OCI-LY1 (cell line): Measurements from ENCODE around the gene ANKRD52.

Source experiments
- H2AFZ ChIP-seq: fragments of 200-600 bp; sonication (generic), shearing (Covaris generic); 2 replicates; pipeline ENCODE4 v1.6.0; 2014; ENCODE audit warnings: antibody characterized with exemption, mild to moderate bottlenecking, low read length
- H3F3A ChIP-seq: fragments of 200-600 bp; sonication (generic), shearing (Covaris generic); 2 replicates; pipeline ENCODE4 v1.6.0; 2014; ENCODE audit warnings: mild to moderate bottlenecking, antibody characterized with exemption, low read length, moderate library complexity; ENCODE audit not compliant: insufficient read depth
- H3K27ac ChIP-seq: fragments of 200-600 bp; sonication (generic); 2 replicates; pipeline ENCODE4 v1.5.1; 2014; ENCODE audit warnings: low read length, mixed run types, mild to moderate bottlenecking, low read depth; ENCODE audit not compliant: poor library complexity, severe bottlenecking
- H3K27me3 ChIP-seq: fragments of 200-600 bp; sonication (generic); 2 replicates; pipeline ENCODE4 v1.6.0; 2014; ENCODE audit warnings: antibody characterized with exemption, mild to moderate bottlenecking, low read length, moderate library complexity; ENCODE audit not compliant: insufficient read depth
- H3K36me3 ChIP-seq: fragments of 200-600 bp; sonication (generic); 2 replicates; pipeline ENCODE4 v1.6.1; 2014; ENCODE audit warnings: mild to moderate bottlenecking, antibody characterized with exemption, low read length, moderate library complexity, mixed read lengths; ENCODE audit not compliant: insufficient read depth
- H3K4me1 ChIP-seq: fragments of 200-600 bp; sonication (generic); 2 replicates; pipeline ENCODE4 v1.5.1; 2014; ENCODE audit warnings: mild to moderate bottlenecking, low read length, moderate library complexity; ENCODE audit not compliant: insufficient read depth, severe bottlenecking
- H3K4me2 ChIP-seq: fragments of 200-600 bp; sonication (generic), shearing (Covaris generic); 2 replicates; pipeline ENCODE4 v1.6.1; 2014; ENCODE audit warnings: low read length
- H3K4me3 ChIP-seq: fragments of 200-600 bp; sonication (generic); 2 replicates; pipeline ENCODE4 v1.5.1; 2014; ENCODE audit warnings: low read length, low read depth, mild to moderate bottlenecking, mixed read lengths; ENCODE audit not compliant: poor library complexity, severe bottlenecking
- H3K79me2 ChIP-seq: fragments of 200-600 bp; shearing (Covaris generic); 2 replicates; pipeline ENCODE4 v1.6.1; 2016; ENCODE audit warnings: mixed run types, low read length, mixed read lengths; ENCODE audit not compliant: insufficient read depth
- H3K9ac ChIP-seq: fragments of 200-600 bp; sonication (generic), shearing (Covaris generic); 2 replicates; pipeline ENCODE4 v1.6.1; 2014; ENCODE audit warnings: mild to moderate bottlenecking, low read length, mixed read lengths
- H3K9me2 ChIP-seq: fragments of 200-600 bp; sonication (generic), shearing (Covaris generic); 2 replicates; pipeline ENCODE4 v1.6.1; 2014; ENCODE audit warnings: low read depth, mild to moderate bottlenecking, low read length, mixed read lengths
- H3K9me3 ChIP-seq: fragments of 200-600 bp; shearing (Covaris generic); 2 replicates; pipeline ENCODE4 v1.6.1; 2014; ENCODE audit warnings: low read length, mixed read lengths
- H4K20me1 ChIP-seq: fragments of 200-600 bp; sonication (generic), shearing (Covaris generic); 2 replicates; pipeline ENCODE4 v1.6.0; 2016; ENCODE audit warnings: mild to moderate bottlenecking, low read length; ENCODE audit not compliant: insufficient read depth
- EZH2 ChIP-seq: fragments of 200-600 bp; sonication (generic), shearing (Covaris generic); IDR thresholded peaks from 2 replicates; pipeline ENCODE4 v1.8.0; 2017; ENCODE audit warnings: borderline replicate concordance, mixed run types, mild to moderate bottlenecking, antibody characterized with exemption, low read length, moderate library complexity, mixed read lengths
- TF ChIP-seq, protein P1 (sequence below): fragments of 200-600 bp; sonication (generic), shearing (Covaris generic); IDR thresholded peaks from 2 replicates; pipeline ENCODE4 v1.5.1; 2017; ENCODE audit warnings: mild to moderate bottlenecking, antibody characterized with exemption, low read length, moderate library complexity, mixed read lengths

Gene ANKRD52

DNA sequence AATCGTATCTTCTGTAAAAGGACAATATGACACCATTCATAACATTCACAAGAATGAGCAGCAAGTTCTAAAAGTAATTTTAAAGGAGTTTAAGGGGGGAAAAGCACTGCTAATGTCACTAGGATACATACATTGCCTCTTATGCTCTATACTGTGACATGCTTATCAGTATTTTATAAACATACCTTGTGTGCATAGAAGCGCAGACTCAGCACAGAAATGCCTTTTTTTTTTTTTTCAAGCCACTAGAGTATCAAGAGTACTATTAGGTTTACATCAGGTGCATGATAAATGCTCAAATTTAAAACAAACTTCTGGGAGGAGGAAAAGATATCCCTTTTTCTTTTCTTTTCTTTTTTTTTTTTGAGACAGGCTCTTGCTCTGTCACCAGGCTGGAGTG, 55.3 kb downstream of the ANKRD52 start:
- peak overlapping the region; percentile 38 for H3K27ac ChIP-seq
- TF ChIP-seq, protein P1, sequence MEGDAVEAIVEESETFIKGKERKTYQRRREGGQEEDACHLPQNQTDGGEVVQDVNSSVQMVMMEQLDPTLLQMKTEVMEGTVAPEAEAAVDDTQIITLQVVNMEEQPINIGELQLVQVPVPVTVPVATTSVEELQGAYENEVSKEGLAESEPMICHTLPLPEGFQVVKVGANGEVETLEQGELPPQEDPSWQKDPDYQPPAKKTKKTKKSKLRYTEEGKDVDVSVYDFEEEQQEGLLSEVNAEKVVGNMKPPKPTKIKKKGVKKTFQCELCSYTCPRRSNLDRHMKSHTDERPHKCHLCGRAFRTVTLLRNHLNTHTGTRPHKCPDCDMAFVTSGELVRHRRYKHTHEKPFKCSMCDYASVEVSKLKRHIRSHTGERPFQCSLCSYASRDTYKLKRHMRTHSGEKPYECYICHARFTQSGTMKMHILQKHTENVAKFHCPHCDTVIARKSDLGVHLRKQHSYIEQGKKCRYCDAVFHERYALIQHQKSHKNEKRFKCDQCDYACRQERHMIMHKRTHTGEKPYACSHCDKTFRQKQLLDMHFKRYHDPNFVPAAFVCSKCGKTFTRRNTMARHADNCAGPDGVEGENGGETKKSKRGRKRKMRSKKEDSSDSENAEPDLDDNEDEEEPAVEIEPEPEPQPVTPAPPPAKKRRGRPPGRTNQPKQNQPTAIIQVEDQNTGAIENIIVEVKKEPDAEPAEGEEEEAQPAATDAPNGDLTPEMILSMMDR, result no peak
- TF ChIP-seq EZH2, result no peak
- no peak overlapping the region for H3K9ac ChIP-seq
- H2AFZ ChIP-seq, result no peak overlapping the region
- H3K27me3 ChIP-seq, result no peaks in the 10 kb centered on the region
- no peaks in the 10 kb centered on the region for H3K9me2 ChIP-seq
- no peaks in the 10 kb centered on the region for H3F3A ChIP-seq
- no peaks in the 10 kb centered on the region for H3K9me3 ChIP-seq
- H4K20me1 ChIP-seq, result no peaks in the 10 kb centered on the region
- no peak overlapping the region for H3K4me2 ChIP-seq
- no peak overlapping the region for H3K4me3 ChIP-seq
- H3K4me1 ChIP-seq, result peaks cover 32% of the 10 kb centered on the region
- no peaks in the 10 kb centered on the region for H3K79me2 ChIP-seq
- peaks cover 32% of the 10 kb centered on the region for H3K36me3 ChIP-seq

DNA sequence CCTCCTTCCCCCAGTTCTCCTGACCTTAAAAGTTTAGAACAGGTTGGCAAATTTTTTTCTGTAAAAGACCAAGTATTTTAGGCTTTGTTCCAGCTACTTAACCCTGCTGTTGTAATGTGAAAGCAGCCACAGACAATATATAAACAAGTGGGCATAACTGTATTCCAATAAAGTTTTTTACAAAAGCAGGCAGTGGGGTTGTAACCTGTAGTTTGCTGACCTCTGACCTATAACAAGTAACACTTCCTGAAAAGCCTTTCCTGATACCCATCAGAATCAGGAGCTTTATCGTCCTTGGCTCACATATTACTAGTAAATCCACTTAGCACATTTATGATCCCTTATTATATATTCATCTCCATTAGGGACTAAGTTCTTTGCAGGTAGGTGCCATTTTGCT, 55.8 kb downstream of the ANKRD52 start:
- H3K27ac ChIP-seq, result peak overlapping the region; percentile 38
- H2AFZ ChIP-seq, result no peak overlapping the region

DNA sequence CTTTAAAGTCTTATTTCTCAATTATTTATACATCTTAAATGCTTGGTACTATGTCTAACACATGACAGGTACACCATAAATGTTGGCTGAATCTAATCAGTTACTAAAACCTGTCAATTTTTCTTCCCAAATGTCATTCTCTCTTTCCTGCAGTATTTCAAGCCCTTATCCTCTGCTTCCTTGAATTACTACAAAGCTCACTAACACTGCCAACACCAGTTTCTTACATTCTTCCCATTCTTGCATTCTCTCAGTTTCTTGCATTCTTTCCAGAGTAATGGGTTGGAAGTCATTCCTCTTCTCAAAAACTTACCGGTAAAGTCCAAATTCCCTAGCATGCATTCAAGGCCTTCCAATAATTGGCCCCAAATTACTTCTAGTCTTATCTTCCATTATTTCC, 59.3 kb downstream of the ANKRD52 start:
- H3K4me3 ChIP-seq, result no peak overlapping the region
- H3K9me3 ChIP-seq, result no peaks in the 10 kb centered on the region
- no peaks in the 10 kb centered on the region for H3K27me3 ChIP-seq
- H3K9me2 ChIP-seq, result no peaks in the 10 kb centered on the region
- H4K20me1 ChIP-seq, result no peaks in the 10 kb centered on the region
- no peak overlapping the region for H2AFZ ChIP-seq
- no peak overlapping the region for H3K4me2 ChIP-seq
- no peak overlapping the region for H3K27ac ChIP-seq
- no peaks in the 10 kb centered on the region for H3F3A ChIP-seq
- H3K36me3 ChIP-seq, result no peaks in the 10 kb centered on the region; the same call in 1 of the 2 replicates
- no peaks in the 10 kb centered on the region for H3K79me2 ChIP-seq
- H3K9ac ChIP-seq, result no peak overlapping the region
- TF ChIP-seq, protein P1, result no peak
- no peak for TF ChIP-seq EZH2
- peaks cover 4% of the 10 kb centered on the region for H3K4me1 ChIP-seq

More for the DNA sequence above, 55.8 kb downstream of the ANKRD52 start:
- Histone ChIP-seq H3K27me3 (no peaks in the 10 kb centered on the region), H3K36me3 (peaks cover 28% of the 10 kb centered on the region), H3K9me3 (no peaks in the 10 kb centered on the region), H3K4me1 (peaks cover 27% of the 10 kb centered on the region), H3K4me3 (no peak overlapping the region), H3K9ac (no peak overlapping the region), H3K79me2 (no peaks in the 10 kb centered on the region), H3F3A (no peaks in the 10 kb centered on the region), H4K20me1 (no peaks in the 10 kb centered on the region), H3K9me2 (no peaks in the 10 kb centered on the region), H3K4me2 (no peak overlapping the region)
- TF ChIP-seq, protein P1, result no peak
- TF ChIP-seq EZH2, result no peak
